Measurements from ENCODE around the gene CDKAL1.

DNA sequence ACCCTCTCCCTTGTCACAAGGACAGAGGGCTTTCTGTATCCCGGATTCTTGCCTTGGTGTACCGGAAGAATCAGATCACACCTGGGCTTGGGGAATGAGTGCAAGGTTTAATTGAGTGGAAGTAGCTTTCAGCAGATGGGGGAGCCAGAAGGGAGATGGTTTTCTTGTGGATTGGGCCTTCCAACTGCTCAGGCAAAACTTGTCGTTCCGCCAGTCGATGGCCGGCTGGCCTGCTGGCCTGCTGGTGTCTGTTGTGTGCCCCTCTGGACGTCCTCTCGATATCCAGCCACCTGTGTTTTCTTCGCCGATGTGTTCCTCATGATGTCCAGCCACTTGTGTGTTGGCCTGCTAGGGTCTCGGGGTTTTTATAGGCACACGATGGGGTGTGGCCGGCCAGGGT lies 168.1 kb downstream of the CDKAL1 start:
- TF ChIP-seq, protein P1, sequence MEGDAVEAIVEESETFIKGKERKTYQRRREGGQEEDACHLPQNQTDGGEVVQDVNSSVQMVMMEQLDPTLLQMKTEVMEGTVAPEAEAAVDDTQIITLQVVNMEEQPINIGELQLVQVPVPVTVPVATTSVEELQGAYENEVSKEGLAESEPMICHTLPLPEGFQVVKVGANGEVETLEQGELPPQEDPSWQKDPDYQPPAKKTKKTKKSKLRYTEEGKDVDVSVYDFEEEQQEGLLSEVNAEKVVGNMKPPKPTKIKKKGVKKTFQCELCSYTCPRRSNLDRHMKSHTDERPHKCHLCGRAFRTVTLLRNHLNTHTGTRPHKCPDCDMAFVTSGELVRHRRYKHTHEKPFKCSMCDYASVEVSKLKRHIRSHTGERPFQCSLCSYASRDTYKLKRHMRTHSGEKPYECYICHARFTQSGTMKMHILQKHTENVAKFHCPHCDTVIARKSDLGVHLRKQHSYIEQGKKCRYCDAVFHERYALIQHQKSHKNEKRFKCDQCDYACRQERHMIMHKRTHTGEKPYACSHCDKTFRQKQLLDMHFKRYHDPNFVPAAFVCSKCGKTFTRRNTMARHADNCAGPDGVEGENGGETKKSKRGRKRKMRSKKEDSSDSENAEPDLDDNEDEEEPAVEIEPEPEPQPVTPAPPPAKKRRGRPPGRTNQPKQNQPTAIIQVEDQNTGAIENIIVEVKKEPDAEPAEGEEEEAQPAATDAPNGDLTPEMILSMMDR (IDR thresholded peaks at IDR 0.05), result no peak
- TF ChIP-seq EZH2 (IDR thresholded peaks at IDR 0.05) (no peak), EZH2phosphoT487 (IDR thresholded peaks at IDR 0.05) (no peak)

Data from neural progenitor cell (in vitro differentiated cells).